Neuronal stem cell (in vitro differentiated cells): ENCODE results near the gene WDR33.

Experiments
- DNase-seq: peaks from one replicate; pipeline ENCODE4 v3.0.0-alpha.2; 2013; ENCODE audit warnings: low spot score
- H2AFZ ChIP-seq: one replicate; pipeline ENCODE4 v1.6.1; 2013; ENCODE audit warnings: mild to moderate bottlenecking, low read length, inconsistent platforms
- H2AK5ac ChIP-seq: 2 replicates; pipeline ENCODE4 v1.6.1; 2013; ENCODE audit warnings: low read depth, mild to moderate bottlenecking, inconsistent platforms, low read length, moderate library complexity, mixed read lengths
- H2BK120ac ChIP-seq: 2 replicates; pipeline ENCODE4 v1.6.1; 2013; ENCODE audit warnings: low read depth, mild to moderate bottlenecking, inconsistent platforms, low read length, moderate library complexity, mixed read lengths
- H2BK12ac ChIP-seq: one replicate; pipeline ENCODE4 v1.6.1; 2013; ENCODE audit warnings: low read length, inconsistent platforms
- H2BK15ac ChIP-seq: 2 replicates; pipeline ENCODE4 v1.6.1; 2013; ENCODE audit warnings: mild to moderate bottlenecking, low read length, inconsistent platforms, mixed read lengths
- H2BK5ac ChIP-seq: one replicate; pipeline ENCODE4 v1.6.1; 2013; ENCODE audit warnings: inconsistent platforms, mild to moderate bottlenecking, low read length, moderate library complexity
- H3K14ac ChIP-seq: one replicate; pipeline ENCODE4 v1.6.1; 2013; ENCODE audit warnings: low read length, inconsistent platforms
- H3K18ac ChIP-seq: 2 replicates; pipeline ENCODE4 v1.6.1; 2013; ENCODE audit warnings: low read length, inconsistent platforms
- H3K23ac ChIP-seq: 2 replicates; pipeline ENCODE4 v1.6.1; 2013; ENCODE audit warnings: low read depth, mild to moderate bottlenecking, mixed read lengths, low read length, inconsistent platforms; ENCODE audit not compliant: poor library complexity
- H3K27ac ChIP-seq: replicated peaks from 3 replicates; pipeline ENCODE4 v1.5.1; 2013; ENCODE audit warnings: low read length, inconsistent platforms
- H3K27me3 ChIP-seq, 3 experiments: 2 replicates each; pipeline ENCODE4 v1.6.1; 2013; ENCODE audit warnings: low read length in 3 of 3, mild to moderate bottlenecking in 2 of 3, inconsistent platforms in 1 of 3, low read depth in 1 of 3, mixed read lengths in 1 of 3, moderate library complexity in 1 of 3; ENCODE audit not compliant: control insufficient read depth in 3 of 3, insufficient read depth in 3 of 3
- H3K36me3 ChIP-seq, 2 donors: replicated peaks in 1 of 2; 2 replicates each; pipeline ENCODE4 v1.6.1; 2013; ENCODE audit warnings: low read length in 2 of 2; ENCODE audit not compliant: control insufficient read depth in 2 of 2, insufficient read depth in 2 of 2
- H3K4ac ChIP-seq: 2 replicates; pipeline ENCODE4 v1.6.1; 2013; ENCODE audit warnings: inconsistent platforms, mild to moderate bottlenecking, low read length, moderate library complexity
- H3K4me1 ChIP-seq, 2 donors: 1 replicate in 1 of 2; 2 replicates in 1 of 2; pipeline ENCODE4 v1.6.1; 2013; ENCODE audit warnings: low read length in 2 of 2, low read depth in 1 of 2; ENCODE audit not compliant: control insufficient read depth in 2 of 2, insufficient read depth in 1 of 2
- H3K4me2 ChIP-seq: one replicate; pipeline ENCODE4 v1.6.1; 2013; ENCODE audit warnings: mild to moderate bottlenecking, low read length, inconsistent platforms; ENCODE audit not compliant: insufficient read depth, poor library complexity, severe bottlenecking
- H3K4me3 ChIP-seq, 2 donors: 2 replicates each; pipeline ENCODE4 v1.5.1; 2013; ENCODE audit warnings: low read length in 2 of 2, mild to moderate bottlenecking in 2 of 2, inconsistent platforms in 1 of 2, moderate library complexity in 1 of 2
- H3K79me1 ChIP-seq: one replicate; pipeline ENCODE4 v1.6.1; 2013; ENCODE audit warnings: low read depth, mild to moderate bottlenecking, inconsistent platforms, low read length, moderate library complexity
- H3K9ac ChIP-seq: one replicate; pipeline ENCODE4 v1.6.1; 2013; ENCODE audit warnings: mild to moderate bottlenecking, low read depth, low read length, inconsistent platforms; ENCODE audit not compliant: poor library complexity
- H3K9me3 ChIP-seq, 2 donors: replicated peaks in 1 of 2; 2 replicates each; pipeline versions ENCODE3 to v1.6.1; 2013; ENCODE audit warnings: low read length in 2 of 2, mild to moderate bottlenecking in 2 of 2, inconsistent platforms in 1 of 2, low read depth in 1 of 2, mixed read lengths in 1 of 2, moderate library complexity in 1 of 2; ENCODE audit not compliant: control insufficient read depth in 2 of 2, insufficient read depth in 1 of 2
- H4K8ac ChIP-seq: one replicate; pipeline ENCODE4 v1.6.1; 2013; ENCODE audit warnings: low read depth, mild to moderate bottlenecking, inconsistent platforms, low read length, moderate library complexity
- H4K91ac ChIP-seq: one replicate; pipeline ENCODE4 v1.6.1; 2013; ENCODE audit warnings: low read length, low read depth, mild to moderate bottlenecking, inconsistent platforms; ENCODE audit not compliant: poor library complexity
- WGBS, 2 donors: extraction: QIAGEN DNeasy Blood & Tissue Kit; methylation state at CpG; one replicate each; pipeline ENCODE4 v1.1.7; 2013; ENCODE audit warnings: missing lambda C conversion rate in 2 of 2, mixed read lengths in 1 of 2; ENCODE audit not compliant: insufficient read length in 2 of 2, insufficient replicate concordance in 1 of 2; ENCODE audit errors: extremely low coverage in 2 of 2; 5-methylcytosine and 5-hydroxymethylcytosine counted together

WDR33 gene

DNA sequence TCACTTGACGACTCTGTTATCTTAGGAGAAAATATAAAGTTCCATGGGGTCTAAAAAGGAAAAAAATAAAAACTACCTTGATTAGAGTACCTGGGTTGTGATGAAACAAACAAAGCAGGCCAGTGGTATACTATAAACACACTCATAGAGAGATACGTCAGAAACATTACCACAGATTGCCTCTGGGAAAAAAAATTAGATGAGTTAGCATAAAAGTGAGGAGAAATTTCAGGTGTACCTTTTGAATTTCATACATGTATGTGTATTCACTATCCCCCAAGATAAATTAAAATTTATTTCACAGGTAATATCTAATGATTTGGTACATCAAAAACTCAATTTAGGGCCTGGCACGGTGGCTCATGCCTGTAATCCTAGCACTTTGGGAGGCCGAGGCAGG, 18.2 kb downstream of the WDR33 start:
- Histone ChIP-seq H4K8ac (no peak overlapping the region), H3K14ac (no peak overlapping the region), H2AFZ (no peak overlapping the region), H3K36me3 (peaks cover 0 to 46% of the 10 kb centered on the region in 2 donors), H3K23ac (no peak overlapping the region), H3K4me3 (no peak overlapping the region), H4K91ac (no peak overlapping the region), H3K27me3 (no peaks in the 10 kb centered on the region), H2BK12ac (no peak overlapping the region), H3K79me1 (peaks cover 10% of the 10 kb centered on the region), H3K27ac (no peak overlapping the region), H3K9me3 (peaks cover 2 to 17% of the 10 kb centered on the region in 2 donors), H3K4me1 (no peaks in the 10 kb centered on the region), H3K18ac (no peak overlapping the region), H3K4ac (no peak overlapping the region), H2BK120ac (no peak overlapping the region), H2BK15ac (no peak overlapping the region), H3K9ac (no peak overlapping the region), H2BK5ac (no peak overlapping the region), H2AK5ac (no peak overlapping the region), H3K4me2 (no peak overlapping the region)
- no peak for DNase-seq
- WGBS, 2 donors = no CpG with 5 or more reads among the region's 4 CpGs

DNA sequence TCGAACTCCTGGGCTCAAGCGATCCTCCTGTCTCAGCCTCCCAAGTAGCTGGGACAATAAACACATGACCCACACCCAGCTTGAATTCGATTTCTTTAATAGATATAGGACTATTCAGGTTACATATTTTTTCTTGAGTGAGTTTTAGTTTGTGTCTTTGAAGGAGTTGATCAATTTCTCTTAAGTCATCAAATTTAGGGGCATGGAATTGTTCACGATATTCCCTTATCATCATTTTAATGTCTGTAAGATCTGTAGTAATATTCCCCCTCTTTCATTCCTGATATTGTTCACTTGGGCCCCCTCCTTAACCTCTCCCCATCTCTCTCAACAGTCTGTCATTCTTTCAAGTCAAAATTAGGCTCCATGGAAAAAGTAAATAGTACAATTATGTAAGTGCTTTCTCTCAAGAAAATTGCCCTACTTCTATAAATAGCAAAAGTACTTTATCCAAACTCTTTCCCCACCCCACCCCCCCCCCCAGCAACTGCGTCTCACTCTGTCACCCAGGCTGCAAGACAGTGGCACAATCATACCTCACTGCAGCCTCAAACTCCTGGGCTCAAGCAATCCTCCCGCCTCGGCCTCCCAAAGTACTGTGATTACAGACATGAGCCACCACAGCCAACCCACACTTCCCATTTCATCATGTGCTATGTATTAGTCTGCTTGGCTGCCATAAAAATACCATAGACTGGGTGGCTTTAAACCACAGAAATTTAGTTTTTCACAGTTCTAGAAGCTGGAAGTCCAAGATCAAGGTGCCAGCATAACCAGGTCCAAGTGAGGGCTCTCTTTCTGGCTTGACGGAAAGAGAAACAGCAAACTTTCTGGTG, 20.1 kb downstream of the WDR33 start:
- Histone ChIP-seq H3K4me2 (no peak overlapping the region), H2BK15ac (no peak overlapping the region), H3K27ac (no peak overlapping the region), H3K14ac (no peak overlapping the region), H3K4me3 (no peak overlapping the region), H4K91ac (no peak overlapping the region), H3K27me3 (no peaks in the 10 kb centered on the region), H3K9ac (no peak overlapping the region), H3K36me3 (peaks cover 2 to 39% of the 10 kb centered on the region in 2 donors), H3K79me1 (peaks cover 8% of the 10 kb centered on the region), H4K8ac (no peak overlapping the region), H2AFZ (no peak overlapping the region), H3K4me1 (no peaks in the 10 kb centered on the region), H2BK5ac (no peak overlapping the region), H2BK120ac (no peak overlapping the region), H3K9me3 (peaks cover 2 to 15% of the 10 kb centered on the region in 2 donors), H2BK12ac (no peak overlapping the region), H2AK5ac (no peak overlapping the region), H3K4ac (no peak overlapping the region), H3K18ac (no peak overlapping the region), H3K23ac (no peak overlapping the region)
- WGBS, 2 donors = no CpG with 5 or more reads among the region's 8 CpGs
- DNase-seq = no peak

DNA sequence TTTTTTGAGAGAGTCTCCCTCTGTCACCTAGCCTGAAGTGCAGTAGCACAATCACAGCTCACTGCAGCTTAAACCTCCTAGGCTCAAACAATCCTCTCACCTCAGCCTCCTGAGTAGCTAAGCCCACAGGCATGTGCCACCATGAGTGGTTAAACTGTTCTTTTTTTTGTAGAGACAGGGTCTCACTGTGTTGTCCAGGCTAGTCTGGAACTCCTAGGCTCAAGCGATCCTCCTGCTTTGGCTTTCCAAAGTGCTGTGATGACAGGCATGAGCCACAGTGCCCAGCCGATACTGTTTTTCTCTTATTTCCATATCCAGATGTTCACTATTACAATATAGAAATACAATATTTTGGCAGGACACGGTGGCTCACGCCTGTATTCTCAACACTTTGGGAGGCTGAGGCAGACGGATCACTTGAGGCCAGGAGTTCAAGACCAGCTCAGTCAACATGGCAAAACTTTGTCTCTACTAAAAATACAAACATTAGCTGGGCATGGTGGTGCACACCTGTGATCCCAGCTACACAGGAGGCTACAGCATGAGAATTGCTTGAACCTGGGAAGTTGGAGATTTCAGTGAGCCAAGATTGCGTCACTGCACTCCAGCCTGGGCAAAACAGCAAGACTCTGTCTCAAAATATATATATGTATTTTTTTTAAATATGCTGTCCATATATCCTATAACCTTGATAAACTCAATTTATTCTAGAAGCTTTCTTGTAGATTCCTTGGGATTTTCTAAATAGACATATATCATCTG, 24.7 kb downstream of the WDR33 start:
- no peak overlapping the region for H3K14ac ChIP-seq
- no peak overlapping the region for H3K4me2 ChIP-seq
- no peak overlapping the region for H3K9ac ChIP-seq
- H2AFZ ChIP-seq = no peak overlapping the region
- H2BK15ac ChIP-seq = no peak overlapping the region
- no peaks in the 10 kb centered on the region for H3K4me1 ChIP-seq
- no peaks in the 10 kb centered on the region for H3K27me3 ChIP-seq
- H3K36me3 ChIP-seq = peaks cover 2 to 38% of the 10 kb centered on the region in 2 donors
- no peak overlapping the region for H3K27ac ChIP-seq
- WGBS, 2 donors = no CpG with 5 or more reads among the region's 6 CpGs
- H3K9me3 ChIP-seq = peaks cover 2 to 15% of the 10 kb centered on the region in 2 donors
- H3K79me1 ChIP-seq = peaks cover 2% of the 10 kb centered on the region
- H2AK5ac ChIP-seq = no peak overlapping the region
- H2BK120ac ChIP-seq = no peak overlapping the region
- DNase-seq = no peak
- no peak overlapping the region for H3K23ac ChIP-seq
- H3K4ac ChIP-seq = no peak overlapping the region
- no peak overlapping the region for H4K91ac ChIP-seq
- no peak overlapping the region for H4K8ac ChIP-seq
- H2BK12ac ChIP-seq = no peak overlapping the region
- no peak overlapping the region for H2BK5ac ChIP-seq
- H3K4me3 ChIP-seq = no peak overlapping the region
- H3K18ac ChIP-seq = no peak overlapping the region

DNA sequence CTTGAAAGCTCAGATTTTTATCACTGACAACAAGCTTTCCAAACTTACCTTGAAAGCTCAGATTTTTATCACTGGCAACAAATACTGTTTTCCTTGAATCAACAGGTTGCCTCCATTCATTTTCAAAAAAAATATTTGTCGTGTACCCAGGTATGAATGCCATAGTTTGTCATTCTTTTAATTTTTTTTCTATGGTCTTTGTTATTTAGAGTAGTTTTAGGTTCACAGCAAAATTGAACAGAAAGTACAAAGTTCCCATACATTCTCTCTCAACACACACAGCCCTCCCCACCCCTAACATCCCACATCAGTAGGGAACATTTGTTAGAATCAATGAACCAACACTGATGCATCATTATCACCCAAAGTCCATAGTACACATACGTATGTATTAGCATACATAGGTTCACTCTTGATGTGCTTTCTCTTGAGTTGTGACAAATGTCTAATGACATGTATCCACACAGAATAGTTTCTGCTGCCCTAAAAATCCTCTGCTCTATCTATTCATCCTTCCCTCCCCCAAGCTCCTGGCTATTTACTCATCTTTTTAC, 25.9 kb downstream of the WDR33 start:
- Histone ChIP-seq H3K18ac (no peak overlapping the region), H3K27ac (no peak overlapping the region), H2BK12ac (no peak overlapping the region), H3K4me1 (no peaks in the 10 kb centered on the region), H3K23ac (no peak overlapping the region), H3K36me3 (peaks cover 2 to 39% of the 10 kb centered on the region in 2 donors), H3K14ac (no peak overlapping the region), H2AK5ac (no peak overlapping the region), H2AFZ (no peak overlapping the region), H2BK15ac (no peak overlapping the region), H2BK120ac (no peak overlapping the region), H3K9me3 (peaks cover 0 to 7% of the 10 kb centered on the region in 2 donors), H2BK5ac (no peak overlapping the region), H3K79me1 (peaks cover 2% of the 10 kb centered on the region), H3K9ac (no peak overlapping the region), H3K27me3 (no peaks in the 10 kb centered on the region), H3K4ac (no peak overlapping the region), H4K91ac (no peak overlapping the region), H3K4me2 (no peak overlapping the region), H3K4me3 (no peak overlapping the region), H4K8ac (no peak overlapping the region)
- DNase-seq = no peak
- no CpG with 5 or more reads among the region's 2 CpGs for WGBS, 2 donors
